ENCODE results near the gene ACOT13. TPM values are rescaled to one million over a fixed set of nuclear protein-coding genes. Genes with fewer than 3 reads are reported as not detected.
"Not testable (repeated sequence)": the region's sequence is repeated elsewhere in the genome, so short reads cannot be mapped to it uniquely, and the experiment has no call there.

Gene ACOT13
- total RNA-seq, 1 donor from 2014 or later = 3.1 TPM

DNA sequence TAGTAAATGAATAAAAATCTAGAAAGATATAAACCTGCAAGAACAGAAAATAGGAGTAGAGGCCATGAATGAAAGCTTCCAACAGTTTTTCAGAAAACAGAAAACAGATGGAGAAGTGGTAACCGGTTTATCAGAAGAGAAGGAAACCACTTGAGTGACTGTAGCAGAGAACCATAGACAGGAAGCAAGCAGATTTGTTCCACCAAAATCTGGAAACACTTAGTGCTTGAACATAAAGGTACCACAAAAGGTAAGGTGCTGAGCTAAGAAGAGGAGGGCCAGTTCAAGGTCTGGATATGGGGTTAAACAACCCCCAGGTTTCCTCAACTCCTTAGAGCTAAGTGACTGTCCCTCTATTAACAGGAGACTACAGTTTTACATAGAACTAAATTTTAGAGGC, 11.7 kb upstream of the ACOT13 start:
- Histone ChIP-seq H3K4me3 (no peak overlapping the region), H3K27me3 (no peaks in the 10 kb centered on the region), H3K36me3 (peaks cover 14 to 41% of the 10 kb centered on the region in 2 donors), H3K27ac (no peak overlapping the region), H3K9me3 (no peaks in the 10 kb centered on the region), H3K4me1 (no peaks in the 10 kb centered on the region)
- intact Hi-C loops (cut with DNase I) = no loop called here
- DNase-seq (ENCODE audit: low spot score in 2 of 2) = no peak
- TF ChIP-seq, protein P1, sequence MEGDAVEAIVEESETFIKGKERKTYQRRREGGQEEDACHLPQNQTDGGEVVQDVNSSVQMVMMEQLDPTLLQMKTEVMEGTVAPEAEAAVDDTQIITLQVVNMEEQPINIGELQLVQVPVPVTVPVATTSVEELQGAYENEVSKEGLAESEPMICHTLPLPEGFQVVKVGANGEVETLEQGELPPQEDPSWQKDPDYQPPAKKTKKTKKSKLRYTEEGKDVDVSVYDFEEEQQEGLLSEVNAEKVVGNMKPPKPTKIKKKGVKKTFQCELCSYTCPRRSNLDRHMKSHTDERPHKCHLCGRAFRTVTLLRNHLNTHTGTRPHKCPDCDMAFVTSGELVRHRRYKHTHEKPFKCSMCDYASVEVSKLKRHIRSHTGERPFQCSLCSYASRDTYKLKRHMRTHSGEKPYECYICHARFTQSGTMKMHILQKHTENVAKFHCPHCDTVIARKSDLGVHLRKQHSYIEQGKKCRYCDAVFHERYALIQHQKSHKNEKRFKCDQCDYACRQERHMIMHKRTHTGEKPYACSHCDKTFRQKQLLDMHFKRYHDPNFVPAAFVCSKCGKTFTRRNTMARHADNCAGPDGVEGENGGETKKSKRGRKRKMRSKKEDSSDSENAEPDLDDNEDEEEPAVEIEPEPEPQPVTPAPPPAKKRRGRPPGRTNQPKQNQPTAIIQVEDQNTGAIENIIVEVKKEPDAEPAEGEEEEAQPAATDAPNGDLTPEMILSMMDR (IDR thresholded peaks at IDR 0.05) = no peak

DNA sequence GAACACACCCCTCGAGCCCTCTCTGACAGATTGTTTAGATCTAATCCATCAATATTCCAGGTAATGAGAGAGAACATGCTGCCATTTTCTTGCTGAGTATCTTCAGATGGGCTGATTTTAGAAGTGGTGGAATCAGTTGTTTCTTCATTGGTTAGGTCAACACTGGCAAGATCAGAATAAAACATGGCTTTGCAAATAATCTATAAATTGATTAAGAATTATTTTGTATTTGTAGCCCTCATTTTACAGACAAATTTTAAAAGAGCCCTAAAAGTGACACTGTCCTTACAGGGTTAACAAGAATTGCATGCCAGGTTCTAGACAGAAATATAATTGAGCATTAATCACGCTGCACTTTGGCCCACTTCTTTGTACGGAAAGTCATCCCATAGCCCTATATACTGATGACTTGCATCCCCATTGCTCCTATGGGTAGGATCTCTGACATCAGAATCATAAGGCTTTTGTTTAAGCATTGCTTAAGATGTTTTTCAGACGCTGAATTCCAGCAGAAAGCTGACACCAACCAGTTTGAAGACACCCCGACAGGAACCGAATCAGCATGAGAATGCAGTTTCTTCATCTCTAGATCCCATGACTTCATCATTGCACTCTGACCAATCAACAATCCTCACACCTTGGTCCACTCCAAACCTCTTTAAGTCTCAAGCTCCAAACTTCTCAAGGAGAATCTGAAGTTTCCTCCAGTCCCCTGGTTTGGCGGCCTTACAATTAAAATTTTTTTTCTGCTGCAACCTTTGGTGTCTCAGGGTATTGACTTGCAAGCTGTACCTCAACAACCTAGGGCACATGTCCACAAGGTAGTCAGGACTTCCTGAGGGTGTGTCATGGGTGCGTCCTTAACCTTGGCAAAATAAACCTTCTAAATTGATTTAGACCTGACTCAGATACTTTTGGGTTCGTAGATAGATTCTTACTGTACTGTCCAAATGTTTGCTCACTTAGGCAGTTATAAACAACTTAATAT, 8.0 kb upstream of the ACOT13 start:
- no peaks in the 10 kb centered on the region for H3K27me3 ChIP-seq
- no peak overlapping the region for H3K27ac ChIP-seq
- no peak for DNase-seq (ENCODE audit: low spot score in 2 of 2)
- intact Hi-C loops (cut with DNase I) = no loop called here
- H3K4me1 ChIP-seq = no peaks in the 10 kb centered on the region
- no peak overlapping the region for H3K4me3 ChIP-seq
- peaks cover 0 to 22% of the 10 kb centered on the region in 2 donors for H3K36me3 ChIP-seq
- TF ChIP-seq, protein P1 (IDR thresholded peaks at IDR 0.05) = no peak
- H3K9me3 ChIP-seq = no peaks in the 10 kb centered on the region

DNA sequence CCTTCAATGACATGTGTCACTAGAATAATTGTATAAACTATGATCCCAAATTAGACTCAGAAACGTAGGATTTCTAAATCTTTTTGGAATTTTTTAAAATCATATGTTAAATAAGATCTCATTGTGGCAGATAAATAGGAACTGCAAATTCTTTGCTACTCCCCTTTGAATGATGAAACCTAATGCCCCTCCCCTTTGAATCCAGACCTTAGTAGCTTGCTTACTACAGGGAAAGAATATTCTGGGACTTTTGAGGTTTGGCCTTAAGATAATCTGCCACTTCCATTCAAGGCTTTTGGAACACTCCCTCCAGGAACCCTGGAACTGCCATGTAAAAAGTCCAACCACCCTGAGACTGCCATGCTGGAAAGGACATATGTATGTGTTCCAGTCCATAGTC, 7.3 kb upstream of the ACOT13 start:
- intact Hi-C loops (cut with DNase I) = no loop called here
- Histone ChIP-seq H3K9me3 (no peaks in the 10 kb centered on the region), H3K27me3 (no peaks in the 10 kb centered on the region), H3K4me1 (no peaks in the 10 kb centered on the region), H3K36me3 (peaks cover 0 to 18% of the 10 kb centered on the region in 2 donors), H3K4me3 (no peak overlapping the region), H3K27ac (no peak overlapping the region)
- no peak for DNase-seq (ENCODE audit: low spot score in 2 of 2)
- TF ChIP-seq, protein P1 (IDR thresholded peaks at IDR 0.05) = no peak

DNA sequence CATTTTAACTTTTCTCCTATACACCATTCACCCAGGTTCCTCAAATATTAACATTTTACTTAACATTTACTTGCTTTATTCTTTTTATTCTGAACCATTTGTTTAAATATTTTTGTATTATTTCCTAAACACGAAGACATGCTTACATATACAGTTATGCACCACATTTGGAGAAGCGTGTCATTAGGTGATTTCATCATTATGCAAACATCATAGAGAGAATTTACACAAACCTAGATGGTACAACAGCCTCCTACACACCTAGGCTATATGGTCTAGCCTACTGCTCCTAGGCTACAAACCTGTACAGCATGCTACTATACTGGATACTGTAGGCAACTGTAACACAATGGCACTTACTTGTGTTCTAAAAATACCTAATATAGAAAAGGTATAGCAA, 6.8 kb upstream of the ACOT13 start:
- Histone ChIP-seq H3K27me3 (no peaks in the 10 kb centered on the region), H3K36me3 (peaks cover 0 to 18% of the 10 kb centered on the region in 2 donors), H3K27ac (no peak overlapping the region), H3K9me3 (no peaks in the 10 kb centered on the region), H3K4me1 (peaks cover 0 to 4% of the 10 kb centered on the region in 2 donors), H3K4me3 (no peak overlapping the region)
- DNase-seq (ENCODE audit: low spot score in 2 of 2) = no peak
- TF ChIP-seq, protein P1 (IDR thresholded peaks at IDR 0.05) = no peak
- intact Hi-C loops (cut with DNase I) = no loop called here

DNA sequence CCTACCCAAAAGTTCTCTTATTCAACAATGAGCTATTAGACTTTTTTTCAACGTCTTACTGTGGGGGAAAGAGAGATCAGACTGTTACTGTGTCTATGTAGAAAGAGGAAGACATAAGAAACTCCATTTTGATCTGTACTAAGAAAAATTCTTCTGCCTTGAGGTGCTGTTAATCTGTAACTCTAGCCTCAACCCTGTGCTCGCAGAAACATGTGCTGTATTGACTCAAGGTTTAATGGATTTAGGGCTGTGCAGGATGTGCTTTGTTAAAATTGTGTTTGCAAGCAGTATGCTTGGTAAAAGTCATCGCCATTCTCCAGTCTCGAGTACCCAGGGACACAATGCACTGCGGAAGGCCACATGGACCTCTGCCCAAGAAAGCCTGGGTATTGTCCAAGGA, 5.1 kb upstream of the ACOT13 start:
- intact Hi-C loops (cut with DNase I); H3K27ac ChIP-seq; DNase-seq (ENCODE audit: low spot score in 2 of 2); H3K4me3 ChIP-seq; H3K4me1 ChIP-seq; H3K9me3 ChIP-seq; H3K27me3 ChIP-seq: not testable (repeated sequence)
- H3K36me3 ChIP-seq = peaks cover 0 to 12% of the 10 kb centered on the region in 2 donors

DNA sequence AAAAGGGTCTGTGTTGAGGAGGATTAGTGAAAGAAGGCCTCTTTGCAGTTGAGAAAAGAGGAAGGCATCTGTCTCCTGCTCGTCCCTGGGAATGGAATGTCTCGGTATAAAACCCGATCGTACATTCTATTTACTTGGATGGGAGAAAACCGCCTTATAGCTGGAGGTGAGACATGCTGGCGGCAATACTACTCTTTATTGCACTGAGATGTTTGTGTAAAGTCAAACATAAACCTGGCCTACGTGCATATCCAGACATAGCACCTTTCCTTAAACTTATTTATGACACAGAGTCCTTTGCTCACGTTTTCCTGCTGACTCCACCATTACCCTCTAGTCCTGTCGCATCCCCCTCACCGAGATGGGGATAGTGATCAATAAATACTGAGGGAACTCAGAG, 4.6 kb upstream of the ACOT13 start:
- Histone ChIP-seq H3K4me1 (peaks cover 0 to 6% of the 10 kb centered on the region in 2 donors), H3K27me3 (no peaks in the 10 kb centered on the region), H3K9me3 (no peaks in the 10 kb centered on the region), H3K27ac (no peak overlapping the region), H3K4me3 (no peak overlapping the region), H3K36me3 (peaks cover 0 to 12% of the 10 kb centered on the region in 2 donors)
- intact Hi-C loops (cut with DNase I) = no loop called here
- TF ChIP-seq, protein P1 (IDR thresholded peaks at IDR 0.05) = no peak
- no peak for DNase-seq (ENCODE audit: low spot score in 2 of 2)
